HepG2 (cell line): ENCODE data around the gene YEATS4. TPM values are rescaled to one million over a fixed set of nuclear protein-coding genes. Genes with fewer than 3 reads are reported as not detected.

Experiments used
- ADNP ChIP-seq: sonication (generic); formaldehyde crosslinking; IDR thresholded peaks from 2 replicates; pipeline ENCODE4 v1.4.0; 2020; ENCODE audit warnings: missing genetic modification reagents
- BORCS8-MEF2B ChIP-seq: sonication (generic); formaldehyde crosslinking; IDR thresholded peaks from 2 replicates; pipeline ENCODE4 v1.8.0; 2022; ENCODE audit warnings: mild to moderate bottlenecking, missing genetic modification reagents
- CCAR2 ChIP-seq: fragments of 200-400 bp; formaldehyde crosslinking; optimal IDR thresholded peaks from 2 replicates; pipeline ENCODE3; 2018; ENCODE audit warnings: low read depth, mild to moderate bottlenecking, low read length, moderate library complexity
- CEBPB ChIP-seq: IDR thresholded peaks from 2 replicates; pipeline ENCODE4 v1.6.1; 2011; ENCODE audit warnings: low read depth, low read length, improper control_type of control experiment, borderline replicate concordance
- CEBPG ChIP-seq: IDR thresholded peaks from 2 replicates; pipeline ENCODE4 v1.6.1; 2016
- ELF3 ChIP-seq: IDR thresholded peaks from 2 replicates; pipeline ENCODE4 v1.6.1; 2016; ENCODE audit warnings: missing genetic modification reagents, missing compliant biosample characterization
- EP300 ChIP-seq, 3 experiments: sonication (generic) in 1 of 3; formaldehyde crosslinking in 1 of 3; IDR thresholded peaks; 2 replicates each; pipeline versions ENCODE4 v1.5.1 to v1.6.1; 2011 to 2020; ENCODE audit warnings: low read depth in 2 of 3, low read length in 2 of 3, borderline replicate concordance in 1 of 3, improper control_type of control experiment in 1 of 3, mild to moderate bottlenecking in 1 of 3, missing genetic modification reagents in 1 of 3, moderate library complexity in 1 of 3
- ETV5 ChIP-seq: IDR thresholded peaks from 2 replicates; pipeline ENCODE4 v1.6.1; 2018; ENCODE audit warnings: missing biosample characterization, missing genetic modification reagents, inconsistent platforms, borderline replicate concordance
- FOXA3 ChIP-seq: IDR thresholded peaks from 2 replicates; pipeline ENCODE4 v1.6.1; 2016; ENCODE audit warnings: missing genetic modification reagents, missing compliant biosample characterization
- GATAD2A ChIP-seq: IDR thresholded peaks from 2 replicates; pipeline ENCODE4 v1.6.1; 2016
- KAT7 ChIP-seq: IDR thresholded peaks from 2 replicates; pipeline ENCODE4 v1.6.1; 2018; ENCODE audit warnings: borderline replicate concordance, missing compliant biosample characterization
- MED1 ChIP-seq: sonication (generic); formaldehyde crosslinking; IDR thresholded peaks from 2 replicates; pipeline ENCODE4 v1.4.0; 2020; ENCODE audit warnings: missing genetic modification reagents
- MED13 ChIP-seq: sonication (generic); formaldehyde crosslinking; IDR thresholded peaks from 2 replicates; pipeline ENCODE4 v1.5.0; 2020; ENCODE audit warnings: missing genetic modification reagents
- MED8 ChIP-seq: sonication (generic); formaldehyde crosslinking; IDR thresholded peaks from 2 replicates; pipeline ENCODE4 v1.8.1; 2023; ENCODE audit warnings: mild to moderate bottlenecking, missing genetic modification reagents; ENCODE audit not compliant: insufficient replicate concordance
- MIXL1 ChIP-seq: IDR thresholded peaks from 2 replicates; pipeline ENCODE4 v1.6.1; 2016
- NCOA2 ChIP-seq: sonication (generic); formaldehyde crosslinking; IDR thresholded peaks from 2 replicates; pipeline ENCODE4 v1.8.0; 2022; ENCODE audit warnings: inconsistent platforms
- NCOR1 ChIP-seq: fragments of 200-600 bp; sonication (generic); IDR thresholded peaks from 2 replicates; pipeline ENCODE4 v1.7.0; 2017; ENCODE audit warnings: antibody characterized with exemption, low read length, borderline replicate concordance
- RARA ChIP-seq: IDR thresholded peaks from 2 replicates; pipeline ENCODE4 v1.6.1; 2016; ENCODE audit warnings: missing genetic modification reagents, missing compliant biosample characterization
- SKI ChIP-seq: fragments of 450-650 bp; IDR thresholded peaks from one replicate; pipeline ENCODE4 v1.6.1; 2018; ENCODE audit warnings: mild to moderate bottlenecking; ENCODE audit not compliant: partially characterized antibody
- SOX13 ChIP-seq, 3 experiments: fragments of 450-650 bp in 1 of 3; sonication (generic) in 1 of 3; formaldehyde crosslinking in 1 of 3; IDR thresholded peaks in 2 of 3; conservative IDR thresholded peaks in 1 of 3; 2 replicates each; pipeline versions ENCODE4 v1.5.0 to v1.6.1; 2016 to 2020; ENCODE audit warnings: antibody characterized with exemption in 1 of 3, mild to moderate bottlenecking in 1 of 3, missing compliant biosample characterization in 1 of 3, missing genetic modification reagents in 1 of 3, moderate library complexity in 1 of 3
- TCF7 ChIP-seq: sonication (generic); IDR thresholded peaks from 2 replicates; pipeline ENCODE4 v1.6.1; 2016; ENCODE audit warnings: antibody characterized with exemption, low read depth
- TCF7L2 ChIP-seq: IDR thresholded peaks from 2 replicates; pipeline ENCODE4 v1.6.1; 2011; ENCODE audit warnings: mild to moderate bottlenecking, low read depth, low read length, moderate library complexity
- ZBTB7B ChIP-seq: sonication (generic); formaldehyde crosslinking; IDR thresholded peaks from 2 replicates; pipeline ENCODE4 v1.4.0; 2020; ENCODE audit warnings: missing genetic modification reagents
- ZNF572 ChIP-seq: sonication (generic); formaldehyde crosslinking; IDR thresholded peaks from 2 replicates; pipeline ENCODE4 v1.5.1; 2020; ENCODE audit warnings: mild to moderate bottlenecking, missing genetic modification reagents
- ZSCAN29 ChIP-seq: sonication (generic); formaldehyde crosslinking; conservative IDR thresholded peaks from 2 replicates; pipeline ENCODE4 v1.4.0; 2020; ENCODE audit warnings: mild to moderate bottlenecking, missing genetic modification reagents
- polyA plus RNA-seq, 8 experiments: library from polyadenylated mRNA; depleted of rRNA in 3 of 8; stranded (reverse) in 7 of 8; unstranded in 1 of 8; fragments of >200 nt; fragmentation: Illumina TruSeq in 4 of 8; extraction: Trizol in 4 of 8; gene quantifications; 2 replicates each; pipeline versions ENCODE4 v1.2.1 to v1.2.3, GENCODE V29; 2011 to 2016; ENCODE audit warnings: low read depth in 4 of 8, missing spikeins in 1 of 8, mixed read lengths in 1 of 8; ENCODE audit not compliant: insufficient read depth in 1 of 8
- total RNA-seq, 5 experiments: library from RNA; depleted of rRNA; stranded (reverse); fragments of >200 nt; fragmentation: Illumina TruSeq; extraction: Trizol; gene quantifications; 2 replicates each; pipeline ENCODE4 v1.2.3, GENCODE V29; 2016; ENCODE audit warnings: low read depth in 1 of 5
- TF ChIP-seq, protein P1 (sequence below): sonication (generic); formaldehyde crosslinking; IDR thresholded peaks from 2 replicates; pipeline ENCODE4 v1.4.0; 2020; ENCODE audit warnings: missing genetic modification reagents
- TF ChIP-seq, protein P2 (sequence below): IDR thresholded peaks from 2 replicates; pipeline ENCODE4 v1.6.1; 2012; ENCODE audit warnings: low read depth, low read length, improper control_type of control experiment

YEATS4 gene
- total and polyA plus RNA-seq, 2 of the 13 experiments (the other 11 are each of a cell fraction or from before 2014, with no cell fraction given), result 16.8 to 45.0 TPM

DNA sequence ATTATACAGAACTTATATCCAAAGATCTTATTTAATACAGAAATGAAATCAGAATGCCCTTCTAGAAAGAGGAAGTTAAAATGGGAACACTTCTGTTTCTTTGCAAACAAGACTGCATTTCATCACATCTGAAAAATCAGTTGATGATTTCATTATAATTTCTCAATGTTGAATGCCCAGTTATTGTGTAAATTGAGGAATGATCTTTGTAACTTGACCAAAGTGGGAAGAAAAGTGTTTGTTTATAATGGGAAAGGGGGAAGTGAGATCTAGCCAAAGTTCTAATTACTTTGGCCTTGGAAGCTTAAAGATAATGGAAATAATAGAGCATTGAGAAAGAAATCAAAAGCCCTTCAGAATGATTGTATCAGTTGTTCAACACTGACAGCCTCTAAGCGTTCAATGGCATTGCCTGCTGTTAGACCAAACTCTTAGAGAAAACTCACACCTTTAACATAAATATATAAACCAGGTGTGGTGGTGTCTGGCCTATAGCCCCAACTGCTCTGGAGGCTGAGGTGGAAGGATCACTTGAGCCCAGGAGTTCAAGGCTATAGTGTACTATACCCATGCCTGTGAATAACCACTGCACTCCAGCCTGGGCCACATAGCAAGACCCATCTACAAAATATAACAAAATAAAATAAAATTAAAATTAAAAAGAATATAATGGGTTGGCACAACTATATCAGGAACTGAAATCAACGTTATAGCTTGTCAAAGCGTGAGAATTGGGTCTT, 21.3 kb upstream of the YEATS4 start (continued):
- TF ChIP-seq, protein P1, sequence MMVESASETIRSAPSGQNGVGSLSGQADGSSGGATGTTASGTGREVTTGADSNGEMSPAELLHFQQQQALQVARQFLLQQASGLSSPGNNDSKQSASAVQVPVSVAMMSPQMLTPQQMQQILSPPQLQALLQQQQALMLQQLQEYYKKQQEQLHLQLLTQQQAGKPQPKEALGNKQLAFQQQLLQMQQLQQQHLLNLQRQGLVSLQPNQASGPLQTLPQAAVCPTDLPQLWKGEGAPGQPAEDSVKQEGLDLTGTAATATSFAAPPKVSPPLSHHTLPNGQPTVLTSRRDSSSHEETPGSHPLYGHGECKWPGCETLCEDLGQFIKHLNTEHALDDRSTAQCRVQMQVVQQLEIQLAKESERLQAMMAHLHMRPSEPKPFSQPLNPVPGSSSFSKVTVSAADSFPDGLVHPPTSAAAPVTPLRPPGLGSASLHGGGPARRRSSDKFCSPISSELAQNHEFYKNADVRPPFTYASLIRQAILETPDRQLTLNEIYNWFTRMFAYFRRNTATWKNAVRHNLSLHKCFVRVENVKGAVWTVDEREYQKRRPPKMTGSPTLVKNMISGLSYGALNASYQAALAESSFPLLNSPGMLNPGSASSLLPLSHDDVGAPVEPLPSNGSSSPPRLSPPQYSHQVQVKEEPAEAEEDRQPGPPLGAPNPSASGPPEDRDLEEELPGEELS (CRISPR knock-in tag), result peak; percentile 62
- TF ChIP-seq SKI (no peak), MED8 (CRISPR knock-in tag) (peak; percentile 89), MED13 (CRISPR knock-in tag) (peak; percentile 56; the same call in 1 of the 2 replicates), NCOA2 (peak; percentile 88), TCF7 (peak; percentile 67), ETV5 (CRISPR knock-in tag) (peak; percentile 44; the same call in 1 of the 2 replicates), BORCS8-MEF2B (CRISPR knock-in tag) (no peak), ELF3 (CRISPR knock-in tag) (peak; percentile 79; the same call in 1 of the 2 replicates), FOXA3 (CRISPR knock-in tag) (peak; percentile 36; the same call in 1 of the 2 replicates), CCAR2 (no peak), CEBPB (peak; percentile 56; the same call in 1 of the 2 replicates), NCOR1 (peak; percentile 79), EP300 (IDR thresholded peaks at IDR 0.05; ENCODE audit: low read depth in 2 of 2, low read length in 2 of 2) (peak in 1 of 2 experiments; percentile 89; a peak in 2 of 4 replicates), EP300 (CRISPR knock-in tag; IDR thresholded peaks at IDR 0.05; ENCODE audit: borderline replicate concordance) (peak; percentile 80), ADNP (0 out of 2 replicates have a peak, but pooled peaks have one; percentile 53), TCF7L2 (peak; percentile 35; the same call in 1 of the 2 replicates), ZBTB7B (CRISPR knock-in tag) (peak; percentile 30; the same call in 1 of the 2 replicates), SOX13 (IDR thresholded peaks at IDR 0.05) (no peak), SOX13 (CRISPR knock-in tag; conservative IDR thresholded peaks at IDR 0.05 in 1 of 2, IDR thresholded peaks at IDR 0.05 in 1 of 2) (peak in 1 of 2 experiments; percentile 84; a peak in 2 of 4 replicates), ZSCAN29 (CRISPR knock-in tag) (no peak), ZNF572 (CRISPR knock-in tag) (no peak), GATAD2A (peak; percentile 78), RARA (CRISPR knock-in tag) (peak; percentile 43), CEBPG (CRISPR knock-in tag) (peak; percentile 76), MIXL1 (CRISPR knock-in tag) (peak; percentile 81), MED1 (peak; percentile 71), KAT7 (CRISPR knock-in tag) (no peak)
- TF ChIP-seq, protein P2, sequence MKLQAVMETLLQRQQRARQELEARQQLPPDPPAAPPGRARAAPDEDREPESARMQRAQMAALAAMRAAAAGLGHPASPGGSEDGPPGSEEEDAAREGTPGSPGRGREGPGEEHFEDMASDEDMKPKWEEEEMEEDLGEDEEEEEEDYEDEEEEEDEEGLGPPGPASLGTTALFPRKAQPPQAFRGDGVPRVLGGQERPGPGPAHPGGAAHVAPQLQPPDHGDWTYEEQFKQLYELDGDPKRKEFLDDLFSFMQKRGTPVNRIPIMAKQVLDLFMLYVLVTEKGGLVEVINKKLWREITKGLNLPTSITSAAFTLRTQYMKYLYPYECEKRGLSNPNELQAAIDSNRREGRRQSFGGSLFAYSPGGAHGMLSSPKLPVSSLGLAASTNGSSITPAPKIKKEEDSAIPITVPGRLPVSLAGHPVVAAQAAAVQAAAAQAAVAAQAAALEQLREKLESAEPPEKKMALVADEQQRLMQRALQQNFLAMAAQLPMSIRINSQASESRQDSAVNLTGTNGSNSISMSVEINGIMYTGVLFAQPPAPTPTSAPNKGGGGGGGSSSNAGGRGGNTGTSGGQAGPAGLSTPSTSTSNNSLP, result peak; percentile 52; the same call in 1 of the 2 replicates
